CD4-positive, alpha-beta memory T cell (primary cell): Measurements from ENCODE around the gene ADGRG6. TPM values are rescaled to one million over a fixed set of nuclear protein-coding genes. Genes with fewer than 3 reads are reported as not detected.

Source experiments
- CTCF ChIA-PET: fragments of 350-600 bp; sonication (Branson Sonifier 250); formaldehyde crosslinking; loops from one replicate; lab custom pipeline; 2021; ENCODE audit warnings: inconsistent platforms; ENCODE audit not compliant: partially characterized antibody; lab: Charles Lee
- POLR2A ChIA-PET: fragments of 350-600 bp; sonication (Branson Sonifier 250); formaldehyde crosslinking; loops from one replicate; lab custom pipeline; 2021; ENCODE audit not compliant: partially characterized antibody; lab: Charles Lee
- DNase-seq, 5 donors: peaks; one replicate each; pipeline versions ENCODE4 v3.0.0 to v3.0.0-alpha.2; 2020 to 2022; ENCODE audit warnings: mixed read lengths in 1 of 5
- H3K27ac ChIP-seq: one replicate; pipeline ENCODE4 v1.7.0; 2013; ENCODE audit warnings: low read depth, low read length
- H3K27me3 ChIP-seq: 2 replicates; pipeline ENCODE4 v1.7.0; 2013; ENCODE audit warnings: mild to moderate bottlenecking, low read length, moderate library complexity; ENCODE audit not compliant: insufficient read depth
- H3K36me3 ChIP-seq: 2 replicates; pipeline ENCODE4 v1.7.0; 2013; ENCODE audit warnings: mild to moderate bottlenecking, low read length, moderate library complexity; ENCODE audit not compliant: insufficient read depth
- H3K4me1 ChIP-seq: 2 replicates; pipeline ENCODE4 v1.7.0; 2013; ENCODE audit warnings: mild to moderate bottlenecking, low read length, moderate library complexity; ENCODE audit not compliant: insufficient read depth
- H3K4me3 ChIP-seq, 2 donors: one replicate each; pipeline ENCODE4 v1.7.0; 2013; ENCODE audit warnings: low read length in 2 of 2, mild to moderate bottlenecking in 1 of 2
- H3K9me3 ChIP-seq, 2 donors: one replicate each; pipeline ENCODE4 v1.7.0; 2013; ENCODE audit warnings: low read length in 2 of 2, control low read depth in 1 of 2; ENCODE audit not compliant: control insufficient read depth in 1 of 2
- H3K27ac Mint-ChIP-seq, 7 donors: one replicate each; pipeline ENCODE4 v1.8.0; 2020 to 2021; ENCODE audit warnings: mixed read lengths in 7 of 7, mild to moderate bottlenecking in 6 of 7, inconsistent platforms in 3 of 7, moderate library complexity in 3 of 7
- H3K27me3 Mint-ChIP-seq, 2 donors: one replicate each; pipeline ENCODE4 v1.8.0; 2020 to 2021; ENCODE audit warnings: mixed read lengths in 2 of 2
- H3K36me3 Mint-ChIP-seq, 2 donors: one replicate each; pipeline ENCODE4 v1.8.0; 2020 to 2021; ENCODE audit warnings: mixed read lengths in 2 of 2, inconsistent platforms in 1 of 2, mild to moderate bottlenecking in 1 of 2
- H3K4me1 Mint-ChIP-seq, 4 donors: one replicate each; pipeline ENCODE4 v1.8.0; 2020 to 2021; ENCODE audit warnings: mixed read lengths in 4 of 4, mild to moderate bottlenecking in 1 of 4
- H3K4me3 Mint-ChIP-seq, 8 donors: one replicate each; pipeline ENCODE4 v1.8.0; 2020 to 2021; ENCODE audit warnings: mixed read lengths in 8 of 8, mild to moderate bottlenecking in 7 of 8, moderate library complexity in 6 of 8, inconsistent platforms in 3 of 8
- H3K9me3 Mint-ChIP-seq, 8 donors: one replicate each; pipeline ENCODE4 v1.8.0; 2020 to 2021; ENCODE audit warnings: mixed read lengths in 8 of 8, mild to moderate bottlenecking in 5 of 8, inconsistent platforms in 3 of 8, moderate library complexity in 1 of 8
- intact Hi-C: fragments of 100-400 bp; cut with micrococcal nuclease; formaldehyde crosslinking; loops from one replicate; pipeline ENCODE4 v1.15.1; 2023
- polyA plus RNA-seq, 2 donors: library from polyadenylated mRNA; unstranded; fragments of 300-500 nt; fragmentation: Illumina TruSeq; gene quantifications; one replicate each; pipeline ENCODE4 v1.2.3, GENCODE V29; 2021
- total RNA-seq, 2 experiments: library from RNA; stranded (reverse); gene quantifications; one replicate each; pipeline ENCODE4 v1.2.3, GENCODE V29; 2021

ADGRG6 gene
- total and polyA plus RNA-seq, 4 experiments from 2014 or later: 0.22 to 0.47 TPM; not detected in 2

DNA sequence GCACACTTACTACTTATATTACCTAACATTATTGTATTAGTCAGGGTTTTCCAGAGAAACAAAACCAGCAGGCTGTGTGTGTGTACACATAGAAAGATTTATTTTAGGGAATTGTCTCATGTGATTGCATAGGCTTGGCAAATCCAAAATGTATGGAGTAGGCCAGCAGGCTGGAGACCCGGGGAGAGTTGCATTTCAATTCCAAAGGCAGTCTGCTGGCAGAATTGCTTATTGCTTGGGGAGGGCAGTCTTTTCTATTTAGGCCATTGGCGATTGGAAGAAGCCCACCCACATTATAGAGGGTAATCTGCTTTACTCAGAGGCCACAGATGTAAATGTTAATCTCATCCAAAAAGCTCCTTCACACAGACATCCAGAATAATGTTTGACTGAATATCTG lies 157.0 kb downstream of the ADGRG6 start:
- DNase-seq: no peak
- ChIA-PET POLR2A (no interaction called here), CTCF (interaction anchor here (1.0 to 2.2 kb wide), 2 partner anchors 15 to 16 kb away, joined by 5 to 10 read pairs; no protein-coding TSS in a partner anchor)
- H3K4me3 Mint-ChIP-seq: no peak overlapping the region
- H3K27ac Mint-ChIP-seq: no peak overlapping the region
- no peaks in the 10 kb centered on the region for H3K36me3 Mint-ChIP-seq
- H3K27me3 Mint-ChIP-seq: peaks cover 5 to 7% of the 10 kb centered on the region in 2 donors
- no peak overlapping the region for H3K4me3 ChIP-seq
- H3K9me3 ChIP-seq: no peaks in the 10 kb centered on the region
- no peaks in the 10 kb centered on the region for H3K27me3 ChIP-seq
- peaks cover 4 to 15% (median 10%) of the 10 kb centered on the region in 8 donors for H3K9me3 Mint-ChIP-seq
- H3K36me3 ChIP-seq: no peaks in the 10 kb centered on the region
- H3K4me1 Mint-ChIP-seq: no peaks in the 10 kb centered on the region
- no peak overlapping the region for H3K27ac ChIP-seq
- H3K4me1 ChIP-seq: no peaks in the 10 kb centered on the region
- intact Hi-C loops: no loop called here

DNA sequence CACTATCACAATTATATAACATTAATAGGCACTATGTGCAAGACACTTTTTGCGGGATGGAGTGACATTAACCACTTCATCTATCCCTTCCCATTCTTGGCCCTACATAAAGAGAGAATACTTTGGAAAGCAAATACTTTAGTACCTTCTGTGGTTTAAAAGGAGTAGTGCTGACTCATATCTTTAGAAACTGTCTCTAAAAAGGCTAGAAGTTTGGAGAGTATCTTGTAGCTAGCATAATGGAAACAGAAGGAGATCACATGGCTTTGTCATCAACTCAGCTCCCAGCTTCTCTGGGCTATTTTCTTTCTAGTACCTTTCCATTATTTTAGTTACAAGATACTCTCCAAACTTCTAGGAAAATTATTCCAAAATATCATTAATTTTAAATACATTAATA lies 157.5 kb downstream of the ADGRG6 start:
- H3K4me3 ChIP-seq: no peak overlapping the region
- CTCF ChIA-PET: interaction anchor here (2.2 kb wide), 1 partner anchor 15 kb away, joined by 10 read pairs; no protein-coding TSS in a partner anchor

DNA sequence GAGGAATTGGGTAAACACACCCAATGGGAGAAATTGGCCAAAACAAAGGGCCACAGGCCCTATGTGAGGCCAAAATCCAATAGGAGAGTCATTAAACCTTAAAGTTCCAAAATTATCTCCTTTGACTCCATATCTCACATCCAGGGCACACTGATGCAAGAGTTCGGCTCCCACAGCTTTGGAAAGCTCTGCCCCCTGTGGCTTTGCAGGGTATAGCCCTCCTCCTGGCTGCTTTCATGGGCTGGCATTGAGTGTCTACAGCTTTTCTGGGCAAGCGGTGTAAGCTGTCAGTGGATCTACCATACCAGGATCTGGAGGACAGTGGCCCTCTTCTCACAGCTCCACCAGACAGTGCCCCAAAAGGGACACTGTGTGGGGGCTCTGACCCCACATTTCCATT lies 160.5 kb downstream of the ADGRG6 start:
- CTCF ChIA-PET: no interaction called here

More for the DNA sequence above, 157.5 kb downstream of the ADGRG6 start:
- Histone ChIP-seq H3K9me3 (no peaks in the 10 kb centered on the region), H3K27me3 (no peaks in the 10 kb centered on the region), H3K36me3 (no peaks in the 10 kb centered on the region), H3K4me1 (no peaks in the 10 kb centered on the region), H3K27ac (no peak overlapping the region)
- intact Hi-C loops: no loop called here
- no peak overlapping the region for H3K27ac Mint-ChIP-seq
- no peaks in the 10 kb centered on the region for H3K36me3 Mint-ChIP-seq
- no peaks in the 10 kb centered on the region for H3K4me1 Mint-ChIP-seq
- POLR2A ChIA-PET: no interaction called here
- no peak for DNase-seq
- H3K4me3 Mint-ChIP-seq: no peak overlapping the region
- peaks cover 3 to 15% (median 10%) of the 10 kb centered on the region in 8 donors for H3K9me3 Mint-ChIP-seq
- H3K27me3 Mint-ChIP-seq: peaks cover 5 to 7% of the 10 kb centered on the region in 2 donors

DNA sequence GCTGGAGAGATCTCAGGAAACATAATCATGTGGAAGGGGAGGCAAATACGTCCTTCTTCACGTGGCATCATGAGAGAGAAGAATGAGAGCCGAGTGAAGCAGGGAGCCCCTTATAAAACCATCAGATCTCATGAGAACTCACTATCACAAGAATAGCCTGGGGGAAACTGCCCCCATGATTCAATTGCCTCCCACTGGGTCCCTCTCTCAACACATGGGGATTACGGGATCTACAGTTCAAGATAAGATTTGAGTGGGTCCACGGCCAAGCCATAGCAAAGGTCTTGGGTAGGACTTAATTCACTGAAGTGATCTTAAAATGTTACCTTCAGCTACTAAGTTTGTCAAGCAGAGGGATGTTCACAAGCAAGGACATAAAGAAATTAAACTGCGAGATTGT lies 162.2 kb downstream of the ADGRG6 start:
- H3K27me3 ChIP-seq: no peaks in the 10 kb centered on the region
- H3K4me3 ChIP-seq: no peak overlapping the region
- no peak for DNase-seq
- Mint-ChIP-seq H3K4me3 (no peak overlapping the region), H3K27me3 (peaks cover 5 to 9% of the 10 kb centered on the region in 2 donors), H3K36me3 (no peaks in the 10 kb centered on the region), H3K4me1 (no peaks in the 10 kb centered on the region), H3K27ac (no peak overlapping the region), H3K9me3 (peaks cover 4 to 22% (median 11%) of the 10 kb centered on the region in 8 donors)
- ChIA-PET POLR2A (no interaction called here), CTCF (no interaction called here)
- intact Hi-C loops: no loop called here
- H3K36me3 ChIP-seq: no peaks in the 10 kb centered on the region
- H3K27ac ChIP-seq: no peak overlapping the region
- H3K9me3 ChIP-seq: no peaks in the 10 kb centered on the region
- H3K4me1 ChIP-seq: no peaks in the 10 kb centered on the region

More for the DNA sequence above, 160.5 kb downstream of the ADGRG6 start:
- no peak for DNase-seq
- Histone ChIP-seq H3K36me3 (no peaks in the 10 kb centered on the region), H3K9me3 (no peaks in the 10 kb centered on the region), H3K27me3 (no peaks in the 10 kb centered on the region), H3K27ac (no peak overlapping the region), H3K4me1 (no peaks in the 10 kb centered on the region), H3K4me3 (no peak overlapping the region)
- H3K4me1 Mint-ChIP-seq: no peaks in the 10 kb centered on the region
- peaks cover 3 to 15% (median 10%) of the 10 kb centered on the region in 8 donors for H3K9me3 Mint-ChIP-seq
- no peaks in the 10 kb centered on the region for H3K36me3 Mint-ChIP-seq
- no peak overlapping the region for H3K4me3 Mint-ChIP-seq
- no peak overlapping the region for H3K27ac Mint-ChIP-seq
- intact Hi-C loops: no loop called here
- H3K27me3 Mint-ChIP-seq: peaks cover 5 to 7% of the 10 kb centered on the region in 2 donors
- POLR2A ChIA-PET: no interaction called here

- no peak overlapping the region for H3K27ac Mint-ChIP-seq
- Histone ChIP-seq H3K36me3 (no peaks in the 10 kb centered on the region), H3K9me3 (no peaks in the 10 kb centered on the region), H3K27me3 (no peaks in the 10 kb centered on the region), H3K27ac (no peak overlapping the region), H3K4me1 (no peaks in the 10 kb centered on the region), H3K4me3 (no peak overlapping the region)
- H3K9me3 Mint-ChIP-seq: peaks cover 0 to 10% (median 3%) of the 10 kb centered on the region in 8 donors
- ChIA-PET CTCF (no interaction called here), POLR2A (no interaction called here)
- no peak overlapping the region for H3K4me3 Mint-ChIP-seq
- intact Hi-C loops: no loop called here
- H3K4me1 Mint-ChIP-seq: no peaks in the 10 kb centered on the region
- DNase-seq: no peak
- H3K27me3 Mint-ChIP-seq: peaks cover 0 to 4% of the 10 kb centered on the region in 2 donors
- H3K36me3 Mint-ChIP-seq: no peaks in the 10 kb centered on the region
These were observed 167.4 kb downstream of the ADGRG6 start for GRCh38 chr6:142469220-142469619.

GRCh38 chr6:142470421-142470820 lies 168.6 kb downstream of the ADGRG6 start:
- CTCF ChIA-PET: no interaction called here
- intact Hi-C loops: loop anchor here (5.0 kb wide), 1 partner anchor 323 kb away; the partner anchor contains the start of genes NMBR and VTA1

GRCh38 chr6:142474531-142475289 lies 172.9 kb downstream of the ADGRG6 start:
- no peaks in the 10 kb centered on the region for H3K9me3 ChIP-seq
- POLR2A ChIA-PET: interaction anchor here (0.6 kb wide), 1 partner anchor 952 kb away, joined by 3 read pairs; no protein-coding TSS in a partner anchor
- no peak overlapping the region for H3K4me3 Mint-ChIP-seq
- no peaks in the 10 kb centered on the region for H3K36me3 Mint-ChIP-seq
- no peak overlapping the region for H3K4me3 ChIP-seq
- H3K27ac Mint-ChIP-seq: no peak overlapping the region
- no peaks in the 10 kb centered on the region for H3K27me3 Mint-ChIP-seq
- H3K4me1 Mint-ChIP-seq: peaks cover 0 to 5% (median 2%) of the 10 kb centered on the region in 4 donors
- peaks cover 0 to 2% (median 0%) of the 10 kb centered on the region in 8 donors for H3K9me3 Mint-ChIP-seq
- intact Hi-C loops: loop anchor here (1.0 to 5.0 kb wide), 5 partner anchors 92 to 953 kb away; partner anchors contain the start of genes NMBR and VTA1
- CTCF ChIA-PET: interaction anchor here (0.6 to 3.4 kb wide), 34 partner anchors 9 to 1540 kb away, joined by 3 to 47 read pairs (median 4); partner anchors contain the start of gene FUCA2
- H3K27ac ChIP-seq: no peak overlapping the region
- no peaks in the 10 kb centered on the region for H3K4me1 ChIP-seq
- H3K36me3 ChIP-seq: no peaks in the 10 kb centered on the region
- DNase-seq: peak in 4 of 5 donors; percentile 33 to 42 (median 40)
- H3K27me3 ChIP-seq: no peaks in the 10 kb centered on the region

More at GRCh38 chr6:142470421-142470820, 168.6 kb downstream of the ADGRG6 start:
- Histone ChIP-seq H3K9me3 (no peaks in the 10 kb centered on the region), H3K27ac (no peak overlapping the region), H3K36me3 (no peaks in the 10 kb centered on the region), H3K27me3 (no peaks in the 10 kb centered on the region), H3K4me1 (no peaks in the 10 kb centered on the region), H3K4me3 (no peak overlapping the region)
- Mint-ChIP-seq H3K9me3 (peaks cover 0 to 10% (median 3%) of the 10 kb centered on the region in 8 donors), H3K4me1 (peaks cover 0 to 5% (median 1%) of the 10 kb centered on the region in 4 donors), H3K27ac (no peak overlapping the region), H3K36me3 (no peaks in the 10 kb centered on the region), H3K4me3 (no peak overlapping the region), H3K27me3 (peaks cover 0 to 4% of the 10 kb centered on the region in 2 donors)
- POLR2A ChIA-PET: no interaction called here
- no peak for DNase-seq
